ENCODE data around the gene DNAH10. TPM values are rescaled to one million over a fixed set of nuclear protein-coding genes. Genes with fewer than 3 reads are reported as not detected.

DNAH10 gene
- total and polyA plus RNA-seq, 11 donors, result 0.04 to 0.45 (median 0.23) TPM; not detected in 4

- Histone ChIP-seq H3K27ac (no peak overlapping the region), H3K4me1 (no peaks in the 10 kb centered on the region), H3K36me3 (no peaks in the 10 kb centered on the region), H3K9me3 (no peaks in the 10 kb centered on the region), H3K27me3 (peaks cover 0 to 3% (median 0%) of the 10 kb centered on the region in 9 donors), H3K4me3 (no peak overlapping the region)
- TF ChIP-seq CTCF (IDR thresholded peaks at IDR 0.05) (no peak), POLR2A (IDR thresholded peaks at IDR 0.05) (no peak)
- ATAC-seq (no peak), DNase-seq (no peak)
- intact Hi-C loops (cut with DNase I), result no loop called here
- 92 to 98% (median 97%) methylated on average over 2 of the region's 2 CpGs for WGBS, 4 donors
These were observed 160.9 kb downstream of the DNAH10 start for GRCh38 chr12:123923038-123923437.

GRCh38 chr12:123923927-123924326, 161.8 kb downstream of the DNAH10 start:
- 54 to 61% (median 56%) methylated on average over 7 of the region's 7 CpGs for WGBS, 4 donors
- no peak for ATAC-seq

GRCh38 chr12:123924539-123924938, 162.4 kb downstream of the DNAH10 start:
- no peaks in the 10 kb centered on the region for H3K4me1 ChIP-seq
- H3K27me3 ChIP-seq, result peaks cover 0 to 3% (median 0%) of the 10 kb centered on the region in 9 donors
- TF ChIP-seq POLR2A (IDR thresholded peaks at IDR 0.05), result no peak
- TF ChIP-seq CTCF (IDR thresholded peaks at IDR 0.05), result no peak

More at GRCh38 chr12:123923927-123924326, 161.8 kb downstream of the DNAH10 start:
- Histone ChIP-seq H3K36me3 (no peaks in the 10 kb centered on the region), H3K4me1 (no peaks in the 10 kb centered on the region), H3K27ac (no peak overlapping the region), H3K4me3 (no peak overlapping the region), H3K27me3 (peaks cover 0 to 3% (median 0%) of the 10 kb centered on the region in 9 donors), H3K9me3 (no peaks in the 10 kb centered on the region)
- intact Hi-C loops (cut with DNase I), result no loop called here
- no peak for DNase-seq
- no peak for TF ChIP-seq CTCF (IDR thresholded peaks at IDR 0.05)

GRCh38 chr12:123928274-123928865, 166.3 kb downstream of the DNAH10 start:
- ATAC-seq (no peak), DNase-seq (no peak)
- Histone ChIP-seq H3K4me3 (no peak overlapping the region), H3K4me1 (no peaks in the 10 kb centered on the region), H3K27me3 (peaks cover 0 to 3% (median 0%) of the 10 kb centered on the region in 9 donors), H3K36me3 (no peaks in the 10 kb centered on the region), H3K27ac (no peak overlapping the region), H3K9me3 (no peaks in the 10 kb centered on the region)
- TF ChIP-seq POLR2A (IDR thresholded peaks at IDR 0.05) (no peak), CTCF (IDR thresholded peaks at IDR 0.05) (no peak)
- intact Hi-C loops (cut with DNase I), result no loop called here
- whole genome bisulfite sequencing, 4 donors, result 78 to 88% (median 80%) methylated on average over 14 to 15 of the region's 15 CpGs

More at GRCh38 chr12:123924539-123924938, 162.4 kb downstream of the DNAH10 start:
- intact Hi-C loops (cut with DNase I), result no loop called here
- Histone ChIP-seq H3K9me3 (no peaks in the 10 kb centered on the region), H3K36me3 (no peaks in the 10 kb centered on the region), H3K27ac (no peak overlapping the region), H3K4me3 (no peak overlapping the region)
- 95 to 98% (median 96%) methylated on average over 4 of the region's 4 CpGs for WGBS, 4 donors
- DNase-seq (no peak), ATAC-seq (no peak)
